ENCODE results near the gene SRD5A2.
A peak's percentile ranks its signal among the peaks of the same experiment; 100 is the strongest.

The SRD5A2 gene

GRCh38 chr2:31558401-31559295 lies 22.1 kb downstream of the SRD5A2 start:
- DNase-seq (ENCODE audit: low read depth): peak; percentile 27
- no peak for TF ChIP-seq CTCF (IDR thresholded peaks at IDR 0.05; ENCODE audit: control insufficient read depth, insufficient read depth, low read depth, low read length, missing control alignments)
- no peak overlapping the region for H3K4me3 ChIP-seq (ENCODE audit: control insufficient read depth, low read depth, low read length)

GRCh38 chr2:31556940-31557339 lies 23.8 kb downstream of the SRD5A2 start:
- TF ChIP-seq CTCF (IDR thresholded peaks at IDR 0.05; ENCODE audit: control insufficient read depth, insufficient read depth, low read depth, low read length, missing control alignments): no peak
- H3K4me3 ChIP-seq (ENCODE audit: control insufficient read depth, low read depth, low read length): no peak overlapping the region
- no peak for DNase-seq (ENCODE audit: low read depth)

GRCh38 chr2:31555967-31556706 lies 24.6 kb downstream of the SRD5A2 start:
- no peak for TF ChIP-seq CTCF (IDR thresholded peaks at IDR 0.05; ENCODE audit: control insufficient read depth, insufficient read depth, low read depth, low read length, missing control alignments)
- DNase-seq (ENCODE audit: low read depth): no peak

GRCh38 chr2:31553362-31553761 lies 27.4 kb downstream of the SRD5A2 start:
- TF ChIP-seq CTCF (IDR thresholded peaks at IDR 0.05; ENCODE audit: control insufficient read depth, insufficient read depth, low read depth, low read length, missing control alignments): no peak
- DNase-seq (ENCODE audit: low read depth): no peak
- no peak overlapping the region for H3K4me3 ChIP-seq (ENCODE audit: control insufficient read depth, low read depth, low read length)

More at GRCh38 chr2:31555967-31556706, 24.6 kb downstream of the SRD5A2 start:
- no peak overlapping the region for H3K4me3 ChIP-seq (ENCODE audit: control insufficient read depth, low read depth, low read length)

- TF ChIP-seq CTCF (IDR thresholded peaks at IDR 0.05; ENCODE audit: control insufficient read depth, insufficient read depth, low read depth, low read length, missing control alignments): no peak
- no peak overlapping the region for H3K4me3 ChIP-seq (ENCODE audit: control insufficient read depth, low read depth, low read length)
- DNase-seq (ENCODE audit: low read depth): no peak
These were observed 33.3 kb downstream of the SRD5A2 start for GRCh38 chr2:31547485-31547884.

- DNase-seq (ENCODE audit: low read depth): no peak
- H3K4me3 ChIP-seq (ENCODE audit: control insufficient read depth, low read depth, low read length): no peak overlapping the region
- TF ChIP-seq CTCF (IDR thresholded peaks at IDR 0.05; ENCODE audit: control insufficient read depth, insufficient read depth, low read depth, low read length, missing control alignments): no peak
These were observed 38.9 kb downstream of the SRD5A2 start for GRCh38 chr2:31541853-31542252.
